Activated naive CD8-positive, alpha-beta T cell treated with anti-CD3 and anti-CD28 coated beads, Interleukin-2, amount 10 ng/mL, durations not matched to agents 7 days and 5 days (primary cell): ENCODE results near the gene MYZAP. TPM values are rescaled to one million over a fixed set of nuclear protein-coding genes. Genes with fewer than 3 reads are reported as not detected.

Source experiments
- ATAC-seq: fragments of 150-1000 bp; cut with Tn5 transposase; one replicate; pipeline ENCODE4 v1.10.0; 2021; ENCODE audit warnings: low read depth, moderate library complexity
- POLR2A ChIA-PET: fragments of 350-600 bp; sonication (Branson Sonifier 250); formaldehyde crosslinking; loops from one replicate; lab custom pipeline; 2021; ENCODE audit warnings: antibody characterized with exemption; lab: Charles Lee
- DNase-seq: peaks from one replicate; pipeline ENCODE4 v3.0.0; 2021
- H3K27ac Mint-ChIP-seq: one replicate; pipeline ENCODE4 v1.8.0; 2022; ENCODE audit warnings: mild to moderate bottlenecking, mixed read lengths
- H3K27me3 Mint-ChIP-seq: one replicate; pipeline ENCODE4 v1.8.0; 2022; ENCODE audit warnings: mild to moderate bottlenecking, moderate library complexity, mixed read lengths
- H3K36me3 Mint-ChIP-seq: one replicate; pipeline ENCODE4 v1.8.0; 2021; ENCODE audit warnings: mild to moderate bottlenecking, mixed read lengths
- H3K4me1 Mint-ChIP-seq: one replicate; pipeline ENCODE4 v1.8.0; 2021; ENCODE audit warnings: mixed read lengths
- H3K4me3 Mint-ChIP-seq: one replicate; pipeline ENCODE4 v1.8.0; 2022; ENCODE audit warnings: mild to moderate bottlenecking, moderate library complexity, mixed read lengths
- H3K9me3 Mint-ChIP-seq: one replicate; pipeline ENCODE4 v1.8.0; 2021; ENCODE audit warnings: mixed read lengths
- total RNA-seq, 2 experiments: library from RNA; stranded (reverse); gene quantifications; one replicate each; pipeline ENCODE4 v1.2.3, GENCODE V29; 2021

The MYZAP gene
- total RNA-seq, 2 experiments from 2014 or later: not detected

- Mint-ChIP-seq H3K4me1 (no peaks in the 10 kb centered on the region), H3K27ac (no peak overlapping the region), H3K4me3 (no peak overlapping the region), H3K36me3 (no peaks in the 10 kb centered on the region), H3K27me3 (peaks cover 14% of the 10 kb centered on the region), H3K9me3 (no peaks in the 10 kb centered on the region)
- no peak for DNase-seq
- POLR2A ChIA-PET: interaction anchor here (1.1 kb wide), 1 partner anchor 10 kb away, joined by 5 read pairs; the partner anchor contains the start of gene POLR2M
- ATAC-seq: no peak
Measured at GRCh38 chr15:57696146-57696545, 104.4 kb downstream of the MYZAP start.

GRCh38 chr15:57697588-57697987 lies 105.9 kb downstream of the MYZAP start:
- Mint-ChIP-seq H3K27me3 (peaks cover 18% of the 10 kb centered on the region), H3K4me3 (no peak overlapping the region), H3K27ac (no peak overlapping the region), H3K4me1 (no peaks in the 10 kb centered on the region), H3K36me3 (no peaks in the 10 kb centered on the region), H3K9me3 (no peaks in the 10 kb centered on the region)
- DNase-seq: no peak
- no peak for ATAC-seq
- POLR2A ChIA-PET: interaction anchor here (1.1 kb wide), 1 partner anchor 9 kb away, joined by 5 read pairs; the partner anchor contains the start of gene POLR2M

- DNase-seq (no peak), ATAC-seq (no peak)
- H3K27ac Mint-ChIP-seq: no peak overlapping the region
- peaks cover 5% of the 10 kb centered on the region for H3K4me1 Mint-ChIP-seq
- H3K27me3 Mint-ChIP-seq: peaks cover 18% of the 10 kb centered on the region
- POLR2A ChIA-PET: no interaction called here
- no peak overlapping the region for H3K4me3 Mint-ChIP-seq
- no peaks in the 10 kb centered on the region for H3K9me3 Mint-ChIP-seq
- no peaks in the 10 kb centered on the region for H3K36me3 Mint-ChIP-seq
Measured at GRCh38 chr15:57698243-57698642, 106.5 kb downstream of the MYZAP start.

GRCh38 chr15:57698991-57699390 lies 107.3 kb downstream of the MYZAP start:
- peaks cover 18% of the 10 kb centered on the region for H3K27me3 Mint-ChIP-seq
- no peak for DNase-seq
- H3K27ac Mint-ChIP-seq: no peak overlapping the region
- no peak for ATAC-seq
- H3K9me3 Mint-ChIP-seq: no peaks in the 10 kb centered on the region
- POLR2A ChIA-PET: no interaction called here
- no peak overlapping the region for H3K4me3 Mint-ChIP-seq
- H3K4me1 Mint-ChIP-seq: peaks cover 12% of the 10 kb centered on the region
- H3K36me3 Mint-ChIP-seq: no peaks in the 10 kb centered on the region

- Mint-ChIP-seq H3K36me3 (peaks cover 4% of the 10 kb centered on the region), H3K27me3 (peaks cover 6% of the 10 kb centered on the region), H3K4me3 (peak overlapping the region; percentile 6), H3K27ac (no peak overlapping the region), H3K9me3 (no peaks in the 10 kb centered on the region), H3K4me1 (peaks cover 37% of the 10 kb centered on the region)
- POLR2A ChIA-PET: no interaction called here
- ATAC-seq (no peak), DNase-seq (no peak)
Measured at GRCh38 chr15:57703387-57703786, 111.7 kb downstream of the MYZAP start.

- peaks cover 5% of the 10 kb centered on the region for H3K27me3 Mint-ChIP-seq
- POLR2A ChIA-PET: no interaction called here
- peaks cover 9% of the 10 kb centered on the region for H3K36me3 Mint-ChIP-seq
- H3K27ac Mint-ChIP-seq: no peak overlapping the region
- peaks cover 46% of the 10 kb centered on the region for H3K4me1 Mint-ChIP-seq
- DNase-seq: no peak
- no peaks in the 10 kb centered on the region for H3K9me3 Mint-ChIP-seq
- H3K4me3 Mint-ChIP-seq: no peak overlapping the region
- ATAC-seq: no peak
Measured at GRCh38 chr15:57704441-57704840, 112.7 kb downstream of the MYZAP start.

- Mint-ChIP-seq H3K4me1 (peaks cover 56% of the 10 kb centered on the region), H3K4me3 (peak overlapping the region; percentile 84), H3K27me3 (peaks cover 5% of the 10 kb centered on the region), H3K27ac (peak overlapping the region; percentile 90), H3K9me3 (no peaks in the 10 kb centered on the region), H3K36me3 (peaks cover 20% of the 10 kb centered on the region)
- DNase-seq (no peak), ATAC-seq (no peak)
- POLR2A ChIA-PET: interaction anchor here (0.7 to 1.4 kb wide), 4 partner anchors 9 to 775 kb away, joined by 3 to 5 read pairs (median 4); no protein-coding TSS in a partner anchor
Measured at GRCh38 chr15:57705746-57706404, 114.2 kb downstream of the MYZAP start.

GRCh38 chr15:57706405-57707209 lies 114.9 kb downstream of the MYZAP start, which contains the start of gene POLR2M:
Gene POLR2M, plus strand, starts transcription at chr15:57706714. Its CDS starts 129 bp downstream, at chr15:57706843.
- DNase-seq: peak; percentile 82
- Mint-ChIP-seq H3K27me3 (peaks cover 3% of the 10 kb centered on the region), H3K27ac (peak within 1 kb of the TSS; percentile 90), H3K9me3 (no peaks in the 10 kb centered on the region), H3K4me1 (peaks cover 60% of the 10 kb centered on the region), H3K4me3 (peak within 1 kb of the TSS; percentile 84), H3K36me3 (peaks cover 23% of the 10 kb centered on the region)
- POLR2A ChIA-PET: interaction anchor here (0.7 to 1.4 kb wide), 7 partner anchors 10 to 776 kb away, joined by 3 to 5 read pairs (median 4); no protein-coding TSS in a partner anchor
- ATAC-seq: peak; percentile 91

- H3K27me3 Mint-ChIP-seq: no peaks in the 10 kb centered on the region
- peaks cover 32% of the 10 kb centered on the region for H3K36me3 Mint-ChIP-seq
- POLR2A ChIA-PET: no interaction called here
- peak overlapping the region; percentile 84 for H3K4me3 Mint-ChIP-seq
- DNase-seq (no peak), ATAC-seq (no peak)
- no peak overlapping the region for H3K27ac Mint-ChIP-seq
- no peaks in the 10 kb centered on the region for H3K9me3 Mint-ChIP-seq
- peaks cover 62% of the 10 kb centered on the region for H3K4me1 Mint-ChIP-seq
Measured at GRCh38 chr15:57708047-57708446, 116.3 kb downstream of the MYZAP start.

GRCh38 chr15:57718309-57718708 lies 126.6 kb downstream of the MYZAP start:
- Mint-ChIP-seq H3K9me3 (no peaks in the 10 kb centered on the region), H3K27me3 (no peaks in the 10 kb centered on the region), H3K4me3 (no peak overlapping the region), H3K36me3 (peaks cover 44% of the 10 kb centered on the region), H3K27ac (no peak overlapping the region), H3K4me1 (no peaks in the 10 kb centered on the region)
- ATAC-seq (no peak), DNase-seq (no peak)
- POLR2A ChIA-PET: interaction anchor here (0.7 kb wide), 1 partner anchor 354 kb away, joined by 5 read pairs; no protein-coding TSS in a partner anchor

- Mint-ChIP-seq H3K27ac (no peak overlapping the region), H3K4me3 (no peak overlapping the region), H3K4me1 (no peaks in the 10 kb centered on the region), H3K36me3 (peaks cover 32% of the 10 kb centered on the region), H3K27me3 (no peaks in the 10 kb centered on the region), H3K9me3 (peaks cover 1% of the 10 kb centered on the region)
- ATAC-seq (no peak), DNase-seq (no peak)
- POLR2A ChIA-PET: no interaction called here
Measured at GRCh38 chr15:57720867-57721266, 129.2 kb downstream of the MYZAP start.

- POLR2A ChIA-PET: interaction anchor here (0.6 kb wide), 1 partner anchor 953 kb away, joined by 3 read pairs; no protein-coding TSS in a partner anchor
- no peak overlapping the region for H3K4me3 Mint-ChIP-seq
- H3K4me1 Mint-ChIP-seq: no peaks in the 10 kb centered on the region
- ATAC-seq: no peak
- H3K36me3 Mint-ChIP-seq: peaks cover 7% of the 10 kb centered on the region
- no peak overlapping the region for H3K27ac Mint-ChIP-seq
- H3K9me3 Mint-ChIP-seq: peaks cover 1% of the 10 kb centered on the region
- DNase-seq: no peak
- H3K27me3 Mint-ChIP-seq: no peaks in the 10 kb centered on the region
Measured at GRCh38 chr15:57726411-57726810, 134.7 kb downstream of the MYZAP start.

- H3K4me3 Mint-ChIP-seq: no peak overlapping the region
- ATAC-seq: no peak
- H3K36me3 Mint-ChIP-seq: peaks cover 7% of the 10 kb centered on the region
- H3K4me1 Mint-ChIP-seq: no peaks in the 10 kb centered on the region
- no peak for DNase-seq
- POLR2A ChIA-PET: interaction anchor here (0.6 kb wide), 1 partner anchor 954 kb away, joined by 3 read pairs; no protein-coding TSS in a partner anchor
- no peak overlapping the region for H3K27ac Mint-ChIP-seq
- peaks cover 1% of the 10 kb centered on the region for H3K9me3 Mint-ChIP-seq
- H3K27me3 Mint-ChIP-seq: no peaks in the 10 kb centered on the region
Measured at GRCh38 chr15:57727031-57727430, 135.3 kb downstream of the MYZAP start.
